Mucosa of gallbladder (tissue), 1 donor: ENCODE results near the gene ZBTB48. TPM values are rescaled to one million over a fixed set of nuclear protein-coding genes. Genes with fewer than 3 reads are reported as not detected.
A peak's percentile ranks its signal among the peaks of the same experiment; 100 is the strongest.

Source experiments
- DNase-seq: peaks from one replicate; pipeline ENCODE4 v3.0.0-alpha.2; 2020; ENCODE audit warnings: low spot score
- total RNA-seq: library from RNA; stranded (reverse); gene quantifications from one replicate; pipeline ENCODE4 v1.2.1, GENCODE V29; 2021
- donor health status: DM: no; HTN: no; CAD: no.

Gene ZBTB48
- total RNA-seq, 1 donor from 2014 or later = 55.1 TPM

GRCh38 chr1:6612641-6613360, 33.0 kb downstream of the ZBTB48 start:
- peak; percentile 45 for DNase-seq

- peak; percentile 99 for DNase-seq
These were observed 33.7 kb downstream of the ZBTB48 start, which contains the start of gene PHF13 for GRCh38 chr1:6613361-6614018. PHF13 (plus strand) TSS chr1:6613731; CDS start chr1:6614067, 336 bp downstream.

GRCh38 chr1:6614019-6614928, 34.5 kb downstream of the ZBTB48 start:
- peak; percentile 34 for DNase-seq

- no peak for DNase-seq
These were observed 35.4 kb downstream of the ZBTB48 start for GRCh38 chr1:6614929-6615785.

GRCh38 chr1:6619045-6619444, 39.3 kb downstream of the ZBTB48 start:
- no peak for DNase-seq

- no peak for DNase-seq
These were observed 41.9 kb downstream of the ZBTB48 start for GRCh38 chr1:6621429-6622391.

GRCh38 chr1:6622396-6623152, 42.8 kb downstream of the ZBTB48 start:
- no peak for DNase-seq

GRCh38 chr1:6623269-6623965, 43.6 kb downstream of the ZBTB48 start:
- no peak for DNase-seq

GRCh38 chr1:6624710-6625583, 45.2 kb downstream of the ZBTB48 start, which contains the start of gene THAP3:
THAP3 (plus strand) TSS chr1:6624868; CDS start chr1:6625219, 351 bp downstream.
- DNase-seq = peak; percentile 86

- no peak for DNase-seq
These were observed 45.9 kb downstream of the ZBTB48 start for GRCh38 chr1:6625584-6626149.

GRCh38 chr1:6627031-6627430, 47.2 kb downstream of the ZBTB48 start:
- no peak for DNase-seq

- no peak for DNase-seq
These were observed 48.2 kb downstream of the ZBTB48 start for GRCh38 chr1:6627841-6628545.

- DNase-seq = no peak
These were observed 49.2 kb downstream of the ZBTB48 start for GRCh38 chr1:6628971-6629479.

GRCh38 chr1:6630027-6630426, 50.2 kb downstream of the ZBTB48 start:
- no peak for DNase-seq

GRCh38 chr1:6631058-6631457, 51.3 kb downstream of the ZBTB48 start:
- DNase-seq = no peak
